Measurements from ENCODE around the gene ERMP1. TPM values are rescaled to one million over a fixed set of nuclear protein-coding genes. Genes with fewer than 3 reads are reported as not detected.
A peak's percentile ranks its signal among the peaks of the same experiment; 100 is the strongest.
"Not testable (repeated sequence)": the region's sequence is repeated elsewhere in the genome, so short reads cannot be mapped to it uniquely, and the experiment has no call there.

The ERMP1 gene
- polyA plus RNA-seq, 10 donors: 6.6 to 12.6 (median 8.8) TPM

DNA sequence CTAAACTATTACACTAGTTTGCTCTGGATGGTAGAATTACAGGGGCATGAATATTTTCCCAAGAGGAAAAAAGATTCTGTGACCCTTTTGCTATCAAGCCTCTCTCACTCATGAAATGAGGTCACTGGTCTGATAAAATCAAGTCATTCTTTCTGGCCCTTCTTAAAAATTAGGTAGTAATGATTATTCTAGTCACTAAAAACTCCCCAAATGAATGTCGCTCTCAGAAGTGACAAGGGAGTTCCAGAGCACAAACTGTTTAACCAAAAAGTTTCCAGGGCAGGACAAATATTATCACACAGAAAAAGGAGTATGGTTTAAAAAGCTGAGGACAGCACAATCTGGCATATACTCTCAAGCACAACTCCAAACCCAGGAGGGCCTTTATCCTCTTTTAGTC lies 12.5 kb downstream of the ERMP1 start:
- no peak for DNase-seq

DNA sequence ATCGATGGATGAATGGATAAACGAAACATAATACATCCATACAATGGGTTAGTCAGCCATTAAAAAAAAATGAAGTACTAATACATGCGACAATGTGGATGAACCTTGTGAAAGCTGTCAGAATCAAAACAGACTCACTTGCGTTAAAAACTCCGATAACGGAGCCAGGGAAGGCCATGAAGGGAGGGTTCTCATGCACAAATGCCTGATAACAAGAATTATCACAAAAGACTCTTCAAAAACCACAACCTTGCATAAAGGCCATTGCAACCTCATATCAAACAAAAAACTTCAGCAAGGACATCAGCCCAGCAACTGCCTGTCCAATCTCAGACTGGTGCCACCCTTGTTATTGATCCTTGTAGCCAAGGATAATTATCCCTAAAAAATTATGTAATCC lies 13.7 kb downstream of the ERMP1 start:
- DNase-seq: no peak

DNA sequence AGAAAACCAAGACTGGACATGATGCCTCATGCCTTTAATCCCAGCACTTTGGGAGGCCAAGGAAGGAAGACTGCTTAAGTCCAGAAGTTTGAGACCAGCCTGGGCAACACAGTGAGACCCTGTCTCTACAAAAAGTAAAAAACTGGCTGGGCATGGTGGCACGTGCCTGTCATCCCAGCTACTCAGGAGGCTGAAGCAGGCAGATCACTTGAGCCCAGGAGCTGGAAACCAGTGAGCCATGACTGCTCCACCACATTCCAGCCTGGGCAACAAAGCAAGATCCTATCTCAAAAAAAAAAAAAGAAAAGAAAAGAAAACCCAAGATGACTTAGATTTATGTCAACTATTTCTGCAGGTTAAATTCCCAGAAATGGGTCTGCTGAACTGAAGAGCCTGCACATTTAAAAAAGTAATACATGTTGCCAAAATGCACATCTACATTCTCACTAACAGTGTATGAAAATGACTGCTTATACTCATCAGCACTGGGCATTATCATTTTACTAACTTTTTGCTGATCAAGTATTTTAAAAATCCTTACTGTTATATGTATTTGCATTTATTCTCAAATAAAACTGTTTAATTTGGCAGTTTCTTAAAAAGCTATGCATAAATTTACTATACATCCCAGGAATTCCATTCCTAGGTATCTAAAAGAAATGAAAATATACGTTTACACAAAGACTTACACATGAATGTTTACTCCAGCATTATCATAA lies 14.3 kb downstream of the ERMP1 start:
- no peak for DNase-seq

DNA sequence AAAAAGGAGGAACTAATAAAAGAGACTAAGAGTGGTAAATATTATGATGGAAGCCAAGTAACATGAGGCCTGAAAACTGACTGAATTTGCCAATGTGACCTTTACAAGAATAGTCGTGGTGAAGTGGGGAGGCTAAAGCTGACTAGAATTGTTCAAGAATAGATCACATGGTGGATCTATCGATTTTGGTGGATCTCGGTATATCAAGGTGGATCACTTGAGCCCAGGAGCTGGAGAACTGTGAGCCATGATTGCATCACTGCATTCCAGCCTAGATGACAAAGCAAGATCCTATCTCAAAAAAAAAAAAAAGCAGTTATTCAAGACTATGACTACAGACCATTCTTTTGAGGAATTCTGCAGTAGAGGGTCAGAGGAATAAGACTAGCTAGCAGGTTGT lies 15.1 kb downstream of the ERMP1 start:
- DNase-seq: no peak

DNA sequence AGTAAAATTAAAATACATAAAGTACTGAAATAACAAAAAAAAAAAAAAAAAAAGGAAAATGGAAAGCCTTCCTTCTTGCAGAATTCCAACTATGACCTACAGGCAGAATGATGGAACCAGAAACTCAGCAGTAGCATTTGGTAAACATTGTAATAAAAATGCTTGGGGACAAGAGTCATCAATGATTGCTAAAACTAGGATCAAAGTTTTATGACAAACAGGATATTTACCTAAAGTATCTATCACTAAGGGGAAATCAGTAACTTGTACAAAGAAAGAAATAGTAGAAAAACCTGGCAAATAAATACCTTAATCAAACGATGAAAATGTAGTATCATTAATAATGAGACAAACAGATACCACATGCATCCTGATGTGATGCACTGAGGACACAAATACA lies 17.5 kb downstream of the ERMP1 start:
- DNase-seq: no peak

DNA sequence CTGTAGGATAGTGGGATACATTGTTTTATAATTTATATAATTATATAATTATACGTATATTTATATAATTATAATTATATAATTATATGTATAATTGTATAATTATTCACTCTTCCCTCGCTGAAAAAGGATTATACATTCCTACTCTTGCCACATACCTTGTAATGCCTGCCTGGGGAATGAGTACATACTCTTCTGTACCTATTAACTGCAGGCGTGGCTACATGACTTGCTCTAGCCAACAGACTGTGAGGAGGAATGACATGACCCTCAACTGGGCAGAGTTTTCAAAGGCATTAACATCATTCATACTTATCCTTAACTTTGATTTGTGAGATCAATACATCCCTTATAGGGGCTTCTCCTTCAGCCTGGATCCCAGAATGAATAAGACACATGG lies 19.1 kb downstream of the ERMP1 start:
- no peak for DNase-seq

DNA sequence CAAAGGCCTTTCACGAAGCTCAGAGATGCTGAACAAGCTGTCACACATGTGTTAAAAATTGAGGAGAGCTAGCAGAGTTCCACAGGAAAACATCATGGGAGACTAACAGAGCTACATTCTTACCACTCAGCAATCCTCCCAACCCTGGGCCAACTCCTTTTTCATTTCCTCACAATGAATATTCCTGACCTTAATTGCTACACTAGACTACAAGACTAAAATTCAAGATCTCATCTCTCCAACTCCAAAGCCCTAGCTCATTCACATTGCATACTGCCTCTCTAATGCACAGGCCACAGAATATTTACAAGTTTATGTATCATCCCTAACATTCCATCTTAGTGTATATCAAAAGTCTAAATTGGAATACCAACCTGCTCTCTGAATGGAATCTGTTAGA lies 21.2 kb downstream of the ERMP1 start:
- DNase-seq: no peak

DNA sequence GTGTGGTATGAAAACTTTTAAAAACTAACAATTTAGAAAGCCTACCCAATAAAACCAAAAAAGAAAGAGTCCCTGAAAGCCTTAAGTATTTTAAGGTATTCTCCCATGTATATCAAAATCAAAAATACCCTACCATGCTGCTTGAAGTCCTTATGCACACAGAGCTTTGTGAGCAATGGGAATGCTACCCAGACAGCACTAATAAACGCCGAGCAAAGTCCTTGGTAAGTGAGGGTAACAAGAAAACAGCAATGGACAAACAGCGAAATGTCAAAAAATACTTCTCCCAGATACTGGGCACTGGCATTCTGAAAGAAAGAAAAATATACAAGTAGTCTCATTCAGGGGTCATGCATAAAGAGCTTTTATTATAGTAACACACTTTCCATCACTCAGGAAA lies 27.4 kb downstream of the ERMP1 start:
- DNase-seq: no peak

DNA sequence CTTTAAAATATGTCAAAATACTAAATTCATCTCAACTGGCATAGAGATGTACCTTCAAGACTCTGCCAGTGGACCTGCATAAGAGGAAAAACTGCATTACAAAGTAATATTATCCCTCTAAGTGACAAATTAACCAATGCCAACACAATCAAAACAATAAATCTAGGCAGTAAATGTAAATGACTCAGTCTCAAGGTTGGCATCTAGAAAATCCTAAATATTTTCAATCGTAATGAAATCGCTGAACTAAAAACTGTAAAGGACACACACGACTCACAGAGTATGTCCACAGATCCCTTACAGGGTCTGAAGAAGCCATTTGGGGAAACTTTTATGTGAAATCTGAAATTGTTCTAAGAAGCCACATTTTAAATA lies 31.2 kb downstream of the ERMP1 start:
- no peak for DNase-seq

DNA sequence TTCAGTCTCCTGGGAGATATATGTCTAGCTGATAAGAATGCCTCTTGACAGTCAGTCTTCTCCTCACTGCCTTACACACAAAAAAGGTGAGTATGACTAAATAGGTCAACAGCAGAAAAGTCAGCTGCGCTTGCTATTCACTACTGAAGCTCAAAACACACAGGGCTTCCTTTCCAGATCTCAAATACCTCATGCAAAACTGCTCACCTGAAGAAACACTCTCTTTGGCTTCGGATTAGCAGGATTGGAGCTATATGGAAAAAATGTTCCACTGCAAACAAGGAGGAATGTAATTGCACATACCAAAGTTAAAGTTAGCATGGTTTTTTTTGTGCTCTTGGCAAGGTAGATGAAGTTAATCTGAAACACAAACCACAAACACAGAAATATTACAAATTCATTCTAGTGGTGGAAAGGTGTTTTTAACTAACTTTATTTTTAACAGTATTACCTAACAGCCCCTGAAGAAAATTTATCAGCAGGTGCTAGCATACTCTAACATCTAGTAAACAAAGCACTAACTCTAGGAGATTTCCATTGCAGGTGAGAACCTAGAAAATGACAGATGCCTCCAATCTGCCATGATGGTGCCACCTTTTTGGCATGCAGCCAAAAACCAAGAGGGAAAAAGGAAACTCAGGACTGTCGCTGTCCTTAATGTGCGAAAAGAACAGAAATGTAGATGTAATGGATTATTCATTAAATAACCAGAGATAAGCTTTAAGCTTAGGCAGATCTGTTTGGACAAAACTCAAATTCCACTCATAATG lies 31.8 kb downstream of the ERMP1 start:
- DNase-seq: peak in 1 of 3 donors; percentile 28

DNA sequence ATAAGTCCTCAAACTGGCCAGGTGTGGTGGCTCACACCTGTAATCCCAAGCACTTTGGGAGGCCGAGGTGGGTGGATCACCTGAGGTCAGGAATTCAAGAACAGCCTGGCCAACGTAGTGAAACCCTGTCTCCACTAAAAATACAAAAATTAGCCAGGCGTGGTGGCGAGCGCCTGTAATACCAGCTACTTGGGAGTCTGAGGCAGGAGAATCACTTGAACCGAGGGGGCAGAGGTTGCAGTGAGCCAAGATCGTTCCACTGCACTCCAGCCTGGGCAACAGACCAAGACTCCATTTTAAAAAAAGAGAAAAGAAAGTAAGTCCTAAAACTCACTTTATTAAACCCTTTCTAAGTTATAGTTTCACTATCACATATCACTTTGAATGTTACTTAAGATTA lies 32.5 kb downstream of the ERMP1 start:
- not testable (repeated sequence) for DNase-seq

DNA sequence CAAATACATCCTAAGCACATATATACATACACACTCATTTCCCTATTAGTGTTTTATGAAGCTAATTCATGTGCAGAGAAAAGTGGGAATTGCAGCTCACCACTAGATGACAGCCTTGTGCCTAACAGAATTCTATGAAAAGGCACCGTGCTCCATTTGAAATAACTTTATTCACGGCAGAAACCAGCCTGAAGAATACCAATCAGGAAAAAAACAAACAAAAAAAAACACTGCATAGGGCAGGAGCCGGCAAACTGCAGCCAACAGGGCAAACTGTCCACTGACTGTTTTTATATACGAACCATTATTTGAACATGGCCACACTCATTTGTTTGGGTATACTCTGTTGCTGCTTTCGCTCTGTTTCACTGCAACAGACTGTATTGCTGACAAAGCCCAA lies 33.6 kb downstream of the ERMP1 start:
- DNase-seq: peak; percentile 9 to 63 (median 13)

DNA sequence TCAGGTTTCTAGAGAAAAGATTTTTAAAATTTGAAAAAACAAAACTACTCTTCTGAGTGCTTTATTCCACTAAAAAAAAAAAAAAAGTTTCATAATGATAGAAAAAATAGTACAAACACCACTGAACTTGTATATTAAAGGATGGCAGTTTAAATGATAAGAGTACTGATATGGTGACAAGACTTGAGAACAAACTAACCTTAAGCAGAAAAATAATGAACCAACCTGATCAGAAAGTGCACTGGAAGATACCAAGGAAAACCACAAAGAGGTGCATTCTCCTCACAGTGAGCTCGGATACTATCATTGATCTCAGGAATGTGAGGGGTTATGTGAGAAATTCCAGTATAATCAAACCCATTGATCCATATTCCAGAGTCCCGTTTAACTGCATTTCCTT lies 34.3 kb downstream of the ERMP1 start:
- DNase-seq: no peak

DNA sequence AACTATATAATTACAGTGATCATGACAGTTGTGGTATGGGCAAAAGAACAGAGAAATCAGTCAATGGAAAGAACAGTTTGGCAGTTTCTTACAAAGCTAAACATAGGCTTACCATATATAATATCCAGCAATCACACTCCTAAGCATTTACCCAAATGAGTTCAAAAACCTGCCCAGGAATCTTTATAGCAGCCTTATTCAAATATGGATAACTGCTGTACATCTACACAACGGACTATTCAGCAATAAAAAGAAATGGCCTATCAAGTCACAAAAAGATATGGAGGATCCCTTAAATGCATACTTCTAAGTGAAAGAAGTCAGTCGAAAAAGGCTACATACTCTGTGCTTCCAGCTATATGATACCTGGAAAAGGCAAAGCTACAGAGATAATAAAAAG lies 36.6 kb downstream of the ERMP1 start:
- no peak for DNase-seq

DNA sequence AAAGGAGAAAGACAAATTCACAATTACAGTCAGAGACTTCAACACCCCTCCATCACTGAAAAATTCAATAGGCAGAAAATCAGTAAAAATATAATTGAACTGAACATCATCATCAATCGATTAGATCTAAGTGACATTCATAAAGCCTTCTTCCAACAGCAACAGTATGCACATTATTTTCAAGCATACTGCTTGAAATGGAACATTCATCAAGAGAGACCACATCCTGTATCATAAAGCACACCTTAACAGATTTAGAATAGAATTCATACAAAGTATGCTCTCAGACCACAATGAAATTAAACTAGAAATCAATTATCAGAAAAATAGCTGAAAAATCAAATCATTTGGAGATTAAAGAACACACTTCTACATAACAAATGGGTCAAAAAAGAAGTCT lies 39.1 kb downstream of the ERMP1 start:
- no peak for DNase-seq

DNA sequence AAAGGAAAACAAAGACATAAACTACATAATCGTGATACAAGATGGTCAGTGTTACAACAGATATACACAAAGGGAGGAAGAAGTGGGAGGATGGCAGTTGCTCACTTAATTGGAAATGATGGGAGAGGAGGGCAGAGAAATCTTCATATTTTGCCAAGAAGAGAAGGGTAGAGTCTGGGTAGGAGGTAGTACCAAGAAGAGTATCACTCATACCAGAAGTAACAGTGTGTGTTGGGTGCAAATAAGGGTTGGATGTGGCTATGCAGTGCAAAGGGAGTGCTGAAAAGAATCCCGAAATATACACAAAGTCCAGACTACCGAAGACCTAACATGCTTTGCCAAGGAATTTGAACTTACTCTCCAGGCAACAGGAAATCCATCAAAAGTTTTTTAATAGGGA lies 41.0 kb downstream of the ERMP1 start:
- DNase-seq: no peak

DNA sequence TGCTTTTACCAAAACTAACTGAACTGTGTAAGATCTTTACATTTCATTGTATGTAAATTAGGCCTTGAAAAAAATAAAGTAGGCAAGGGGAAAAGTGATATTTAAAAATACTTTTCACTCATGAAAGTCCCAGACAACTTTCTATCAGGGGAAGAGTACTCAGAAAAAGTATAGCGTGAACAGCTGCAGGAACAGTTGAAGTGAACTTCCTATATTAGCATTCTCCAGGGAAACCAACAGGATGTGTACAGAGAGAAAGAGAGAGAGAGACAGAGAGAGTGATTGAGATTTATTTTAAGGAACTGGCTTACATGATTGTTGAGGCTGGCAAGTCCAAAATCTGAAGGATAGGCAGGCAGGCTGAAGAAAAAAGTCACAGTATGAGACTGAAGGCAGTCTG lies 42.0 kb downstream of the ERMP1 start:
- DNase-seq: peak in 1 of 3 donors; percentile 28

DNA sequence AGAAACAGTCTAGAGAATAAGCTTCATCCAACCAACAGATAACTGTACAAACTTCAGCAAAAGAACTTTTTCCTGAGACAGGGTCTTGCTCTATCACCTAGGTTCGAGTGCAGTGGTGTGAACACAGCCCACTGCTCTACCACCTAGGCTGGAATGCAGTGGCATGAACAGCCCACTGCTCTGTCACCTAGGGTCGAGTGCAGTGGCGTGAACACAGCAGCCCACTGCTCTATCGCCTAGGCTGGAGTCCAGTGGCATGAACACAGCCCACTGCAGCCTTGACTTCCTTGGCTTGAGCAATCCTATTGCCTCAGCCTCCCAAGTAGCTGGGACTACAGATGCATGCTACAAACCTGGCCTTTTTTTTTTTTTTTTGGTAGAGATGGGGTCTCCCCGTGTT lies 43.4 kb downstream of the ERMP1 start:
- no peak for DNase-seq

DNA sequence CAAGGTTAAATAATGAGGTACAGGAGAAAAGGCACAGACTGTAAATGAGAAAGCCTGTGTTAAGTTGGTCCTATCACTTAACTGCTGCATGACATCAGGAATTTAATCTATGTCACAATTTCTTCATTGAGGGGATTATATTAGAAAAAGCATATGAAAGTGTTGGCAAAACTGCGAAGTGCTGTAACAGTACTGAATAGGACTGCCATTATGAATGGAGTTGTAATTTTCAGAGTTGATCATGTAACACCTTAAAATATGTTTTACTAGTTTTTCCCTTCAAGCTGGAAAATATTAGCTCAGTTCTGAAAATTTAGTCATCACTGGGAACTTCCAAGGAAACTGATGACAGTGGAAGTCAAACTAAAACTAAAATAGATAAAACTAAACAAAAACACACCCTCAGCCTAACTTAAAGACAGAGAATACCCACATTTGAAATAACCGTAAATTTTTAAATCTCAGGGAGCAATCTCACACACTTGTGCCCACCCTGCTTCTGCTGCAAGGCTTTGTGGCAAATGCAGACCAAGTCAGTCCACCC lies 45.1 kb downstream of the ERMP1 start:
- no peak for DNase-seq

DNA sequence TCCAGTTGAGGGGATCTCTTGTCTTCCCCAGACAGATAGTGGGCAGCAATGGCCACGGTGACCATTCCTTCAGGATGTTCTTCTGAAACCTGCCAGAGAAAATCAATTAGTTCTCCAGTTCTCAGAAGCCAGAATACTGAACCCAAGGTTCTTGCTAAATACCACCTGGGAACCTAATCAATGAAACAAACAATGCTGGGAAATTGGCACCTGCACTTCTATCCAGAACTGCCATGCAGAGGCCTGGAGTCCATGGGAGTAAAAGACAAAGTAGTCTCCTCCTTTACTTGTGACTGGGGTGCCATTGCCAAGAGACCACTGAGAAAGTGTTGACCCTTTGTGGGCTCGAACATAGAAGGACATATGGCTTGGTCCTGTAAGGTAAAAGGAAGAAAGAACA lies 45.7 kb downstream of the ERMP1 start:
- DNase-seq: no peak

DNA sequence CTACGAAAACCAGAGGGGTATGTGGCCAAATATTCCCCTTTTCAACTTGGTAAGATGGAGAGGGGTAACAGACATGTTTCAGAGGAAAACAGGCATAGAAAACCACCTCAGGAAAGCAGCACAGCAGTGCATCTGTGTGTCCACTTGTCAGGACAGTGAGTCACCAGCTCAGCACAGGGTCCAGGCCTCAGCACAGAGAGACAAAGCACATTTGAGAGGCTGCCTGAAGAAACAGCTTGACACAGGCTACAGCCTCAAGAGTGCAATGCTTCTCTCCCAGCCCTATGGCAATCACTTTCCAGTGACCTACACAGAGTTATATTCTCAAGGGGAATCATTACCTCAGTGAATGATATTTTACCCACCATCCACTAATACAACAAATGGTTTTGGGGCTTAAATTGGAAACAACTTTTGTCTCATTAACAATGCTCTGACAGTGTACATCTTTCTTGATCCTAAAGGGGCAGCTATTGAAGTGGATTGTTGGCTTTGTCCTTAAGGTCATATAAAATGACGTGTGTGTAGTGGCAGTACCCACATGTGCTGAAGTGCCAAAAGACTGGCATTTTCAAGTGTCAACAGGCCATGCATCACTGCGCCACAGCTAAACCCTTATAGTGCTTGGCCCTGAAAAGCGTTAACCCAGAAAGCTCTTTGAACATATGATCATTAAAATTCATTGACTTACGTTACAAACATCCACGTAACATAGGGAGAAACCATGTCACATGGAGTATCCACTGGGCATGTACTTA lies 46.4 kb downstream of the ERMP1 start:
- no peak for DNase-seq

DNA sequence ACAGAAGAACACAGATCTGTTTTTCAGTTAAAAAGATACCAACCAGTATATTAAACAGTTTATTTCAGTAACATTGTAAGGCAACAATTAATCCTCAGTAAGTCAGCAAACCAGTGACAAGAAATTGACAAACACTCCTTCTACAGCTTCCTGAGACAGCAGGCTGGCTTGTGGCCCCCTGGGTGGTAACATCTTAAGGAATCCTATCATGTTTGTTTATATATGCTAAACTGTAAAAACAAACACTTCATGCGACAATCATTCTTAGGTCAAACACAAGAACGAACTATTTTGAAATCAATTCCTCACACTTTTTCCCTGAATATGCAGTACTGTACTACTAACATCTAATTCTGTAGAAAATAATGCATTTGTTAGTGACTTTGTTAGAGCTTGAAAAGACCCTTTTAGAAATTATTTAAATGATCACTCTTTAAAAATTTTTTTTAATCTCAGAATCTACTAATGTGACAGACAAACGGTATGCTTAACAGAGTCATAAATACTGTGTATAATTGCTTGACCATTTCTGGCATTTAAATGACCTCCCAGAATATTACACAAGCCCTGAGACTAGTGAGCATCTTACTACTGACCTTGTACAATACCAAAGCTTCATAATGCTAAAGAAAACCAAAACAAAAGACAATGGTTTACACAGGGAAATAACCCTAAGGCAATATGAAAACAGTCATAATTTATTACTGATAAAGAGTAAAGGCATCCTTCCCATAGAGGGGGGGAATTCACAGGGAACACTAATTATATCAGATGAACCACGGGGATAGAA lies 48.2 kb downstream of the ERMP1 start:
- DNase-seq: no peak

Measured in muscle of back (tissue), 11 donors.